Measurements from ENCODE around the gene PLCD3. TPM values are rescaled to one million over a fixed set of nuclear protein-coding genes. Genes with fewer than 3 reads are reported as not detected.
A peak's percentile ranks its signal among the peaks of the same experiment; 100 is the strongest.

PLCD3 gene
- total RNA-seq, 6 donors from 2014 or later = 24.2 to 65.6 (median 50.6) TPM

DNA sequence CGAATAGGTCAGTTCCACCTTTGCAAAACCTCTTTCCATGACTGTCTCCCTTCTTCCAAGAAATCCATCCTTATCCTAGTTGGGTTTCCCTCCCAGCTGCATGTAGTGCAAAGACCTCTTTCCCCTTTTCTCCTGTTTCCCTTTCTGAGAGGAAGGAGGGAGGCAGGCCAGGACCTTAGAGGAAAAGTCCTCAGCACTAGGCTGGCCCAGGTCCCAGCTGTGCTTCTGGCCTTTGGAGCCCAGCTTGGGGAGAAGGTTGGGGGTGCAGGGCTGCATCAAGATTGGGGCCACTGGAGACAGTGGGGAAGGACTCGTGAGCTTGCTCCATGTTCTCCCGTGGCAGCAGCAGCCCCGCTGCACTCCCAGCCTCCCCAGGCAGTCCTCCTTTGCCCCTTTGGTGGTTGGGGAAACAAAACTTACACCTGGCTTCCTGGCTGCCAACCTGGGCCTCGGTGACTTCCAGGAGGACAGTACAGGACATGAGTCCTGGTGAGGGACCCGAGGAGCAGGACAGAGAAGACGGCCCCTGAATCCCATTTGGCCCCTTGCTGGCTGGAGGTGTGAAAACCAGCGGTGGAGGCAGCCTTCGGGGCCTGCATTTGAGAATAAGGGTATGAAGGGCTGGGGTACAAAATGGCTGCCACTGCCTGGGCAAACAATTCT, 29.8 kb upstream of the PLCD3 start:
- DNase-seq = no peak
- peak overlapping the region; percentile 50 to 100 (median 100) for H3K27ac ChIP-seq
- TF ChIP-seq, protein P1, sequence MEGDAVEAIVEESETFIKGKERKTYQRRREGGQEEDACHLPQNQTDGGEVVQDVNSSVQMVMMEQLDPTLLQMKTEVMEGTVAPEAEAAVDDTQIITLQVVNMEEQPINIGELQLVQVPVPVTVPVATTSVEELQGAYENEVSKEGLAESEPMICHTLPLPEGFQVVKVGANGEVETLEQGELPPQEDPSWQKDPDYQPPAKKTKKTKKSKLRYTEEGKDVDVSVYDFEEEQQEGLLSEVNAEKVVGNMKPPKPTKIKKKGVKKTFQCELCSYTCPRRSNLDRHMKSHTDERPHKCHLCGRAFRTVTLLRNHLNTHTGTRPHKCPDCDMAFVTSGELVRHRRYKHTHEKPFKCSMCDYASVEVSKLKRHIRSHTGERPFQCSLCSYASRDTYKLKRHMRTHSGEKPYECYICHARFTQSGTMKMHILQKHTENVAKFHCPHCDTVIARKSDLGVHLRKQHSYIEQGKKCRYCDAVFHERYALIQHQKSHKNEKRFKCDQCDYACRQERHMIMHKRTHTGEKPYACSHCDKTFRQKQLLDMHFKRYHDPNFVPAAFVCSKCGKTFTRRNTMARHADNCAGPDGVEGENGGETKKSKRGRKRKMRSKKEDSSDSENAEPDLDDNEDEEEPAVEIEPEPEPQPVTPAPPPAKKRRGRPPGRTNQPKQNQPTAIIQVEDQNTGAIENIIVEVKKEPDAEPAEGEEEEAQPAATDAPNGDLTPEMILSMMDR (IDR thresholded peaks at IDR 0.05) = no peak
- TF ChIP-seq POLR2AphosphoS5 (IDR thresholded peaks at IDR 0.05) (no peak), EP300 (IDR thresholded peaks at IDR 0.05) (no peak), POLR2A (IDR thresholded peaks at IDR 0.05) (no peak)
- H3K9me3 ChIP-seq = no peaks in the 10 kb centered on the region
- peak overlapping the region in 3 of 4 donors; percentile 41 to 75 (median 67) for H3K4me3 ChIP-seq
- peaks cover 37 to 41% (median 39%) of the 10 kb centered on the region in 4 donors for H3K4me1 ChIP-seq
- no peaks in the 10 kb centered on the region for H3K27me3 ChIP-seq
- 60 to 68% methylated on average over 4 to 9 of the region's 9 CpGs for WGBS, 2 donors
- ATAC-seq (ENCODE audit: low FRiP score in 2 of 2) = no peak
- no peaks in the 10 kb centered on the region for H3K36me3 ChIP-seq

DNA sequence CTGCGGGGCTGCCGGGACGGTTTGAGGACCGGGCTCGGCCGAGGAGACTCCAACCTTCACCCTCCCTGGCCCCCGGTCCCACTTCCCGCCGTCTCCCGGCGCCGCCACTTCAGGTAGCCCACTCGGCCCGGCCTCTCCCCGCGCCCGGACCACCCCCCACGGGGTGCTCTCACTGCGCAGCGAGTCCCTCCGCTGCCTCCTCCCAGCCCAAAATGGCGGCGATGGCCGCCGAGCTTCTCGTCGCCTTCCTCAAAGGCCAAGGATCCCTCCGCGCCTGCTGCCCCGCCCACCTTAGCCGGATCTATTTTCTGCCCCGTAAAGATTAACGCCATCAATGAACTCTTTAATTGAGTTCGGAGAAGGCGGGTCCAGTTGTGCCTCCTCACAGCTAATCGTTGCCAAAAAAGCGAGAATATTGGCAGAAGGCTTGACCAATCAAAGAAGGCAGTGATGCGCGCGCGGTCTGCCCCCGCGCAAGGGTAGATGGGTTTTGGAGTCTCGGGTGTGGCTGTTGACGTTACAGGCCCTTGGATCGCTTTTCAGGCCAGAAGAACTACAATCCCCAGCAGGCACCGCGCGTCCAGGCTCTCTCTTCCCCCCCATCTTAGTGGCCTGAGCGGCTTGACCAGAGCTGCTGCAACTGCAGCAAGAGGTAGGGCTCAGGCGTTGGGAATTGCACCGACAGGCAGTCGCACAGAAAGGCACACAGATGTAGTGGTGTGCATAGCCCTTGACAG, 29.1 kb upstream of the PLCD3 start, which contains the start of gene HEXIM2:
HEXIM2 (plus strand) TSS at position 588 of the 737 bp plus-strand sequence. CDS start 919 bp downstream, outside the sequence.
- H3K36me3 ChIP-seq = no peaks in the 10 kb centered on the region
- H3K4me1 ChIP-seq = peaks cover 37 to 46% (median 43%) of the 10 kb centered on the region in 4 donors
- peak within 1 kb of the TSS; percentile 99 to 100 (median 100) for H3K27ac ChIP-seq
- no peaks in the 10 kb centered on the region for H3K9me3 ChIP-seq
- H3K4me3 ChIP-seq = peak within 1 kb of the TSS; percentile 34 to 75 (median 70)
- TF ChIP-seq EP300 (IDR thresholded peaks at IDR 0.05) (peak in 1 of 4 donors; percentile 77), POLR2AphosphoS5 (IDR thresholded peaks at IDR 0.05) (peak; percentile 97 to 99), POLR2A (IDR thresholded peaks at IDR 0.05) (peak; percentile 82 to 98 (median 96))
- TF ChIP-seq, protein P1 (IDR thresholded peaks at IDR 0.05) = no peak
- DNase-seq = peak; percentile 98 to 99
- no peaks in the 10 kb centered on the region for H3K27me3 ChIP-seq
- peak; percentile 98 for ATAC-seq (ENCODE audit: low FRiP score in 2 of 2)
- WGBS, 2 donors = 0 to 1% methylated on average over 27 to 53 of the region's 53 CpGs

DNA sequence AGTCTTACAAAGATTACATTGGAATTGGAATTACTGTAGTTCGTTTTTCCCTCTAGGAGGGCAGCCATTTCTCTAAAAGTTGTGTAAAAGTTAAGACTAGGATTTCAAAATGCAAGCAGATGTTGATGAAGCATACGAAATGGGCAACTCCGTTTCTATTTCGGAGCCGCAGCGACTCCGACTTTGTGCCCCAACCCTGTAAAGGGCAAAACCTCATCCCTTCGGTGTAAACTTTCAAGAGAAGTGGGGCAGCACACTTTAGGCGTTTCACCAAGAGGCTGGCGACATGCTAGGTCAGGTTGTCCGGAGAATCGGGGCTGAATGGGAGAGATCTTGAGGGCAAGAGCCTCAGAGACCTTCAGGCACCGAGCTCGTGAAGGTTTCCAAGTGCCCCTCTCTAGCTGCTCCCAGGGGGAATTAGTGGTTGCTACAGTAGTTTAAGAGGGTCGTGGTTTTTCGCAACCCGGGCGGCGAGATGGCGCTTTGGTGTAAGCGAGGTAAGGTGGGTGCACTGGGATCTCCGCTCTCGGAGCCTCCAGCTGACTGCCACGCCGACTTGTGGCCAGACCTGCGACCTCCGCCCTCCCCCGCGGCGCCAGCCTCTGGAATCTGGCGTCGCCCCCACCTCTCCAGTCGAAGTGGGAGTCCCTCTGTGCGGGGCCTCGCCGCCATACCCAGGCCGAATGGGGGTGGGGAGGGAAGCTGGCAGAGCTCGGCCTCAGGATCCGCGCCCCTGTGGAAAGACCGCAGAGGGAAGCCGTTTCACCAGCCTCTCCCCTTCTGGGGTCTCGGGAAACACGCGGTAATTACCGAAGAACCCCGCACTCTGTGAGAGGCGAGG, 28.4 kb upstream of the PLCD3 start:
- ATAC-seq (ENCODE audit: low FRiP score in 2 of 2) (peak; percentile 70), DNase-seq (peak; percentile 69 to 92)
- Histone ChIP-seq H3K4me1 (peaks cover 40 to 51% (median 46%) of the 10 kb centered on the region in 4 donors), H3K9me3 (no peaks in the 10 kb centered on the region), H3K27ac (peak overlapping the region; percentile 99 to 100 (median 100)), H3K4me3 (peak overlapping the region; percentile 34 to 75 (median 70)), H3K36me3 (no peaks in the 10 kb centered on the region), H3K27me3 (no peaks in the 10 kb centered on the region)
- TF ChIP-seq, protein P1 (IDR thresholded peaks at IDR 0.05) = peak in 4 of 6 experiments; percentile 19 to 54 (median 24)
- TF ChIP-seq POLR2AphosphoS5 (IDR thresholded peaks at IDR 0.05) = no peak
- no peak for TF ChIP-seq EP300 (IDR thresholded peaks at IDR 0.05)
- WGBS, 2 donors = 1% methylated on average over 16 to 42 of the region's 48 CpGs

- Histone ChIP-seq H3K27ac (peak overlapping the region in 3 of 4 donors; percentile 7 to 60 (median 44)), H3K4me3 (no peak overlapping the region), H3K27me3 (no peaks in the 10 kb centered on the region), H3K36me3 (no peaks in the 10 kb centered on the region), H3K4me1 (peaks cover 46 to 67% (median 55%) of the 10 kb centered on the region in 4 donors), H3K9me3 (no peaks in the 10 kb centered on the region)
- 64 to 67% methylated on average over 3 of the region's 3 CpGs for WGBS, 2 donors
- no peak for TF ChIP-seq POLR2AphosphoS5 (IDR thresholded peaks at IDR 0.05)
- TF ChIP-seq, protein P1 (IDR thresholded peaks at IDR 0.05) = no peak
- ATAC-seq (ENCODE audit: low FRiP score in 2 of 2) = no peak
- no peak for DNase-seq
Measured at GRCh38 chr17:45156242-45156641, 23.9 kb upstream of the PLCD3 start.

Measured in upper lobe of left lung (tissue), 6 donors.